Measurements from ENCODE around the gene RUNX1.

RUNX1 gene

DNA sequence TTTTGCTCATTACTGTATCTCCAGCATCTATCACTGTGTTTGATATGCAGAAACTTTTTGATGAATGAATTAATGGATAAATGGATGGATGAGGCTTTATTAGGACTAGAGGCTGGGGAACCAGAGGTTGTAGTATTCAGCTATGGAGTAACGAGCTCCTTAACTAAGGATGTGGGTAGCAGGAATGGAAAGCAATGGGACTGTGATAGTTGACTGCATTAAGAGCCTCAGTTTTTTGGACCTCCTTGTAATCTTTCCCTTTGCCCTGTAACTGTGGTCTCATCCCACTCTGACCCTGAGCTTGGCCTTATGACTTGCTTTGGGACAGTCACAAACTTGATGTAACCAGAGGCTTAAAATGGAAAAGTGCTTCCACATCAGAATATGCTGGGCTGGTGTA lies 9.0 kb upstream of the RUNX1 start:
- no peak for DNase-seq

DNA sequence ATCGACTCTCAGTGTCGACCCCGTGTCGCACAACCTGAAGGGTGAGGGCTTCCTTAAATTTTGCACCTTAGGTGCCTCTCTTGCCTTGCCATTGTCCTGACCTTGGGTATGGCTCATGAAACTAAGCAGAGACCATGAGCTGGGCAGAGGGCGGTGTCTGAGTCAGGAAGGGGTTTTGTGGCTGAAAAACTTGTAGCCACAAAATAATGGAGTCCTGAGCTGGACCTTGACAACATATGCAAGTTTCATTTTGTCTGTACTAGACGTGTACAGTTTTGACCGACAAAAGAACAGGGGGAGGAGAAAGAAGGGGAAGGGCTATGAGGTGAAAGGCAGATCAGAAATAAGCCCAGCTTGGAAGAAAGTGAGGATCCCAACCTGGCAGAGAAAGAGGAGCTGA lies 8.3 kb upstream of the RUNX1 start:
- DNase-seq = no peak

DNA sequence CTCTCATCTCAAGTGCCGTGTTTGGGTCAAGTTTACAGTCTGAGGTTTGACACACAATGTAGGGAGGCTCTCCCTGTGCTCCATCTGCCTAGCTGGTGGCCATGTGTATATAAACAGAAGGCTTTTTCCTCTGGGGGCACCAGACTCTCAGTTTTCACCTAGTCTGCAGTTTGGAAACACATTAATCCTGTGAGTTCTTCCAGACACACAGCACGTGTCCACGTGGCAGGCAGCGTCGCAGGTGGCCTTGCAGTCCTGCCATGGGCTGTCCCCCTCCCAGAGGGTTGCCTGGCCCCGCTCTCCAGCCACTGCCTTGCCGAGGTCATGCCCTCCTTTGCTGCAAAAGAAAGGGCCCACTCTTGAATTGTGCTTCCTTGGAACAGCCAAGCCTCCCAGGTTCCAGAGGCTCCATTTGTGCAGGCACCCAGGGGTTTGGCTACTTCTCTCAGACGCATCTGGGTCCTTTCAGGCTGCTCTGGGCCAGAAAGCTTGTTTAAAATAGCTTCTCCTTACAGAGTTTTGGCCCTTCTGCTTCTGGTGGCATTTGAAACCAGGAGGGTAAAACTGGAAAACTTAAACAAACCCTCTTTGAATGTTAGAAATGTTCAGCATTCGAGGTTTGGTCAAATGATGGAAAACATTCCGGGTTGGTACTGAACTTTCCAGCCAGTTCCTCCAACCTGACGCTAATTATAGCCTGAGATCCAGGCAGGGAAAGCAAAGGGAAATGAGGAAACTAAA lies 4.4 kb upstream of the RUNX1 start:
- DNase-seq = no peak

DNA sequence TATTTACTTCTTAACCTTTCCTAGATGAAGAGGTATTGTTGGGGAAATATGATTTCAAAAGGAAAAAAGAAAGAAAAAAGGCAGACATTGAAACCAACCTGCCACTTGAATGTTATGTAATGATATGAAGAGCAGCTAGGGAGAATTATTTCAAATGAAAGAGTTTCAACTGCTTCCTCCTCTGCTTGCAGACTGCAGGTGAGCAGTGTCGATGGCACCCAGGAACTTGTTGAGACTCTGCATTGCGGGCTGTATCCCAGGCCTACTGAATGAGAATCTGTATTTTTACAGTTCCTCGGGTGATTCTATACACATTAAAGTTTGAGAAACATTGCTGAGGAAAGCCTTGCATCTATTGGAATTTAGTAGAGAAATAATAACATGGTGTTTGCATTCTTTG lies 3.7 kb upstream of the RUNX1 start:
- no peak for DNase-seq

DNA sequence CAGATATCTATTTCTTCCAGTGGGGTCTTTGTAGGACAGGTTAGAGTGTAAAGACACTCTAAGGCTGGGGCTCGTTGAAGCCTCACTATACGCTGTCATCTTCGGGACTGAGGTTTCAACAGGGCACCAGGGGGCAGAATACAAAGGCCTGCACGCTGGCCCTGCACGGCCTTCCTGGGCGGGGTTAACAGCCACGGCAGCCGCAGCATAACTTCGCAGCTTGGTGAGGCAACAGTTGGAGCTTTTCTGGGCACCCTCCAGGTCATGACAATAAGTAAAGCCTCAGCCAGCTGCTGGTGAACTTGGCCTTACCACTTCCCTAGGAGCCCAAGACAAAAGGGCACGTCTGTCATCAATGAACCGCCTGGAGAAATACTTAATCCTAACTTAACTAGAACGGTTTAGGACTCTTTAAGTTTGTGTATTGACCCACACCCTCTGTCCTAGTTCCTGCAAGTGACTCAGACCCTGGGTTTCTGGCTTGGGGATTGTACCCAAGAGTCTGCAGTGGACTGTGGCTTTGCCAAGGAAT lies 2.3 kb upstream of the RUNX1 start:
- DNase-seq = no peak

DNA sequence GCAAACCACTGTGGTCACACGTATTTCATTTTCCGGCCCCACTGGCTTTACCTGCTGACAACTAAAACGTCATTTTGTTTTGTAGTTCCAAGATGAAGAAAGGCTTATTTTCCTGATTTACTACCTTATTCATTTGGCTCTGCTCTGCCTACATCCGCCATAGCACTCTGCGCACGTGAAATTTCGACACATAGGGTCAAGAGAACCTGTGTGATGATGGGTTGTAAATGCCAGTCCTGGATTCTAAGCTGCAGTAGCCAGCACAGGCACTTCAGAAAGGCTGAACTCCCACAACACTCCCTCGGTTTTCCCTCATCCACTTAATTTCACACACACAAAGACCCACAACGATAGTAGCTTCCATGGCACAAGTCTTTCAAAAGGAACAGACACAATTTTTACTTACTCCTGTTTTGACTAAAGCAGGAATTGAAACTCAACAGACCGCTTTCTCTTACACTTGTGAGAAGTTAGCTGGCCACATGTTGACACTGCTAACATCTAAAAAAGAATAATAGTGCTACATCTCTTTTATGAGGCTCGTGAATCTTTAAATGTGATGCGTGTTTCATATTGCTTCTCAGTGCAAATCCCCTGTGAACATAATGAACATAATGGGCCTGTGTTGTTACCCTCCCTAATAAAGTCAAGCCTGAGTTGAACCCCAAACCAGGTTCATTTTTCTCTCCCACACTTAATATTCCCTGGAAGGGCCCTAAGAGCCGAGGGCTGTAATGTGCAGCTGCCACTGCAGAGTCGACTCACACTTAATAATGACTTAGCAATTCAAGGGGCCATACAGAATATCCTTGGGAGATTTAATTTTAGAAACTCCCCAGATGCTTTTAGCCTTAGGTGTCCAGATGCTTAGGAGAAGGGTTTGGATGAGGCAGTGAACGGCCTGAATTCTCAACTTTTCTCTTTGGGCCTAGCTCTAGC lies 1.5 kb upstream of the RUNX1 start:
- no peak for DNase-seq

DNA sequence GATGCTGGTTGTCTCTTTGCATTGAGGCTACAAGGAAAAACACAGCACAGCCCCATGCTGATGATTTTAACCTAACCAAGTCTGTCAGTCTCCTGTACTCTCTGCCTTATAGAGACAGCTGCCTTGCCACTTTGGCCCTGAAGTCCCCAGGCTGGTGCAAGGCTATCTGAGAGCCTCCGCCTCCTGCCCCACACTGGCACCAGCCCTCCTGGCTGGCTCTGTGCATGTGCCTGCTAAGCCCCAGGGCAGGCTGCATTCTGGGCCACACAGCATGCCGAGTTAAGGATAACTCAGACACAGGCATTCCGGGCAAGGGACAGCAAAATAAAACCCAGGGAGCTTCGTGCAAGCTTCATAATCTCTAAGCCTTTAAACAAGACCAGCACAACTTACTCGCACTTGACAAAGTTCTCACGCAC lies 910 bp downstream of the RUNX1 start:
- DNase-seq = no peak

DNA sequence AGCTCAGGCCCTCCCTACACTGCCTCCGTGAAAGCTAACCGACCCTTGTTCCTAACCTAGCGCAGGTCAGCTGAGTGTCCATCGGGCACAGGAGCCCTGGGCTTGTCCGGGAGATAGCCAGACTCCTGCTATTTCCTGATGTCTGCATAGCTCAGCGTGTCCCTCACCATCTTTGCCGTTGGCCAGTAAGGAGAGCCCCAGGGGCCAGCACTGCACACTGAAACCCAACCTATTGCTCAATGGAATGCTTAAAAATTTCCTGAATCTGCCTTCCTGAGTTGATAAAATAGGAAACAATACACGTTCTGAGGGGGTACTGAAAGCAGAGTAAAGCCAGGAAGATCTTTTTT lies 2.2 kb downstream of the RUNX1 start:
- no peak for DNase-seq

DNA sequence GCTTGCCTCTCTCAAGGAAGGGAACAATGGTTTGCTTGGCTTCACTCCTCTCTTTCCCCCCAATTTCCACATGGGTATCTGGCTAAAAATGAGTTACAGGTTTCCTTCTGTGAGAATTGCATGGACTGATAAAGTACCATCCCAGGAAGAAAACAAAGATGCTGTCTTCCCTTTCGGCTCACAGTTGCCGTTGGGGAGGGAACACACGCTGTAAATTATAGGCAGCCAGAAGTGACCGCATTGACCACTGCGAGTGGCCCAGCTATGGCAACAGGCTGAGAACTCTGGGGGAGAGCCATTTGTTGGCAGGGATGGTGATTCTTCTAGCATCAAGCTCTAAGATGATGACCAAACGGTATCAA lies 2.9 kb downstream of the RUNX1 start:
- DNase-seq = no peak

DNA sequence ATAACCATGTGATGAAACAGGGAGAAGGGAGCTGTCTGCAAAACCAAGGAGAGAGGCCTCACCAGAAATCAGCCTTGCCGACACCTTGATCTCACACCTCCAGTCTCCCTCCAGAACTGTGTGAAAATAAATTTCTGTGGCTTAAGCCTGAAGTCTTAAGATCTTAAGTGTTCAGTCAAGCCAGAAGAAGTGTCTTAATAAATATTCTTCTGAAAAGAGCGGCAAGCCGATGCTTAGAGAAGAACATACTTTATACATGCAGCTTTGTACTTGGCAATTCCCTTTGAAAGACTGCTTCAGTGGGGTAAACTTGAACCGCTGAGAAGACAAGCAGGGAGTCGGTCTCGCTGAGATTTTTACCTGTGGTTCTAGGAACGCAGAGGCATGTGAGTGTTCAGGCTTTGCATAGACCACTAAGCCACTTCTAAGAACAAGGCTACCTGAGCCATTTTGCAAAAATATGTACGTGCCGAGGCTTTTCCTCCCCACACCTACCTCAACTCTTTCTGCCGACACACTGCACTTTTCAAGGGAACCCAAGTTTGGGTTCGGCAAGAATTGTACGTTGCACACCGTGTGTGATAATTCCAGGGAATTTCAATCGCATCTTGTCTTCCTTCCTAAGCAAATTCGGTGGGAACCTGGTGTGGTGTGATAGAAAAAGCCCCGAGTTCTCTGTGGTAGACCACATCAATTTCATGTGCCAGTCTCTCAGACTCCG lies 3.4 kb downstream of the RUNX1 start:
- DNase-seq = no peak

DNA sequence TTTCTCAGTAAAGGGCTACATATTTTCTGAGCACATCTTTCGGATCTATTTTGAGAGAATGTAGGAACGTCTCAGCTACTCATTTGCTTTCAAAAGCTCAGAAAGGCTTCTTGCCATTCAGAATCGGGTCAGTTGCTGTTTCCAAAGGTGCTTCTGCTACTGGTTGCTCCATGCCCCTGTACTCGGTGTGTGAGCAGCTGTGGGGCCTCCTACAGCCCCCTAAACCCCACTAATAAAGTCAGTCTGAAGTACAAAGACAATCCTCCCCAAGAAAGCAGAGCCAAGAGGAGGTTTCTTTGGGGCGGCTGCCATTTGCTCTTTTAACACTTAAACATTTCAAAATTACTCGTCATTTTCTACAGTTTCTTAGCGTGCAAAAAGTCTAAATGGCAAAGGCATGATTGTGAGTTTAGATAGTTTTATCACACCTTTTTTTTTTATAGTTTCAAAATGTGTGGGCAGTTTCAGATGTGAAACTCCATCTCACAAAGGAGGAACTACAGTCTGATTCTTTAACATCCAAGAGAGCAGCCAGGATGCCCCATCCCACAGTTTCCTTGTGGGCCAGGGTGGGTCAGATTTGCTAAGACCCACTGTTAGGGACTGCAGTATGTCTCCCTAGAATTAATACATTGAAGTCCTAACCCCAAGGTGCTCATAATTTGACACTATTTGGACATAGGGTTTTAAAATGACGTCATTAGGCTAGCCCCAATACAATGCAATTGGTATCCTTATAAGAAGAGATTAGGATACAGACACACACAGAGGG lies 4.1 kb downstream of the RUNX1 start:
- no peak for DNase-seq

DNA sequence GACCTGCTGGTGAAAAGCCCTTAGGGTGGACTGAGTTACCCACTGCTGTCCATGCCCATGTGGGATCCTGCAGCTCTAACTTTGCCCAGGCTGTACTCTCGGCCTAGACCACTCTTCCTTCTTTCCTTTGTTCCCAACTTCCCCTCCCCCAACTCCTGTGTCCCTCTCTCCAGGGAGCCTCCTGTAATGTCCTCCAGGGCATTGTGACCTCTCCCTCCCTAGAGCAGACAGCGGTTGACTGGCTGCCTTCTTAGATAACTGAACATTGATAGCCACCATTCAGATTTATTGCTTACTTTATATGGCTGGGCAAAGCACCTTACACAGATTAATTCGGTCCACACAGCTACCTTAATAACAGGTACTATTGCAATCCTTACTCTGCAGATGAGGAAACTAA lies 5.0 kb downstream of the RUNX1 start:
- no peak for DNase-seq

DNA sequence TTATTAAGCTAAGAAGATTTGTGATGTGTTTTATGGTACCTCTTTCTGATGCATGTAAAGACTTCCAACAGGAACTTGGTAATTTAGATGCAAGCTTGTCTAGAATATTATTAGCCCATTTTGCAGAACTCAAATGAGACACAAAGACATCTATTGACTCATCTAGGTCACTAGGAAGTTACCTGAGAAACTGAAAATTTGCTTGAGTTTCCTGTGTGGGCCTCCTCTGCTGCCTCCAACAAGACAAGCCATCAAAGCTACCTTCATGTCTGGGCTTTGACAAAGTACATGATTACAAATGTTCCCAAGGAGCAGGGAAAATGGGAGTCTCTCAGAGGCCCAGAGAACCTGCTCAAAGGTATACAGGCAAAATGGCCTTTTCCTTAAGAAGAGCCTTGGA lies 5.6 kb downstream of the RUNX1 start:
- DNase-seq = no peak

DNA sequence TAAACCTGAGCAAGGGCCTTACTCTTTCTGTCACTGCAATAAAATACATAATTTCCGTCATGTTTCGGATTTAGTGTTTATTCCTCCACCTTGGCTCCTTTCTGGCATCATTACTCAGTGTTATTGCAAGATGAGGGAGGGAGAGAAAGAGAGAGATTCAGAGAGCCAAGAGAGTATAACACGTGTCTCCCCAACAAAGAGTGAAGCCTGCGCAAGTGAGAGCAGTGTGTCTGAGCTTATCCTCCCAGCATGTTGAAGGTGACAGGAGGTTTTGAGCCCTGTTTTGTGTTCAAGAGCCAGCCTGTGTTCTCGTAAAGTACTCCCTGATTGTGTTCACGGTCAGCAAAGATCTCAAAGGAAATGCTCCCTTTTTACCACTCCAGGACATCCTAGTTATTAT lies 6.3 kb downstream of the RUNX1 start:
- no peak for DNase-seq

DNA sequence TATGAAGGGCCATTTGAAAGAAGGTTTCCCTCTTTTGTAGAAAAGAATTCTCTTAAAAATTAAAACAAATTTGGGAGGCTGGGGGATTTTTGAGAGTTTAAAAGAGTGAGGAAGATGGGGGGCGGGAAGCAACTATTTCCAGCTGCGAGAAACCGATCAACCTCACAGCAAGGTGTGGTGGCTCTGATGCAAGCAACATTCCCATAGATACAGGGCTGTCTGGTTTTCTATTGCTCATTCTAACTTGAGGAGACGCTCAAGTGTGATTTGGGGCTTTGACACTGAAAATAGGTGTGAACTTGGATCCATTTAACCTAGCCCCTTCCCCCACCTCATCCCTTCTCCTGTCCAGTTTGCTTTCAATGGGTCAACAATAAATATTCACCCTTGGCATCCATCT lies 7.2 kb downstream of the RUNX1 start:
- DNase-seq = no peak

DNA sequence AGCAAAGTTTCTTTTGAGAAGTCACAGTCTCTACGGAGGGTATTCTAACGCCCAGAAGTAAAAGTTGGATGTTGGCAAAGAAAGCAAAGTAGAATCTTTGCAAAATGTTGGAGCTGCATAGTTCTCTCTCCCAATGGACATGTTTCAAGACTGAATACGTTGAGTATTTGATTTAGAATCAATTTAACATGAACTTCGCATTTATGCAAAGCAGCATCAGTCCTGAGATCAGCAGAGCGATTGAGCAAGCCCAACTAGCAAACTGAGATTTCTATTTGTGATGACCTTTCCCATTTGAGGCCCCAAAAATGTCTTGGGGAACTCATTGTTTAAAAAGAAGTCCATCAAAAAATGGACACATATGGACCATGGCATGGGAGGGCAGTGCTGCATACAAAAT lies 8.0 kb downstream of the RUNX1 start:
- no peak for DNase-seq

DNA sequence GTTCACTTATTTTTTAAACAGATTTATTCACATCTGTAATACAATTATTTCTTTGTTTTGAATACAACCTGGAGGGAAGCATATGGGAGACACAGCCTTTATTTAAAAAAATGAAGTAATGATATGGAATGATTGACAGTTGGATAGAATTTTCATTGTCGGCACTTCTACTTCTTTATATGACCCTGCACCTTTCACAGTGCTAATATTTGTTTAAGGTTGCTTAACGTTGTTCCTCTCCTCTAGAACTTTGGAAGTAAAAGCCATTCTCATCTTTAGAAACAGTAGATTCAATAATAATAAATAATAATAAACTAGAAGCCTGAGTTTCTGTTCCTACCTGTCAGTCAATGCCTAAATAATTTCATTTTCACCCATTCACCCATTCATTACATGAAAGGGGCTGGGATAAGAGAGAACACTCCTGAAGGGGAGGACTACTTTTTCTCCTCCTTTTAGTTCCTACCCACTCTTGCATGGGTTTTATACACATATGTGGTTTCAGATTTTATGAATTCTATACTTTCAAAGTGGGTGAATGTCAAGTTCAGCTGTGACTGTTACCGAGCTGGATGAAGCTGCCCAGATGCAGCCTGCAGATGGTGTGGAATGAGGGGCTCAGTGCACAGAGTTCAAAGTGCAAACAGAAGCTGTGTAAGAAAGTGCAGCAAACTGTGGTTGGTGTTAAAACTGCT lies 9.4 kb downstream of the RUNX1 start:
- no peak for DNase-seq

DNA sequence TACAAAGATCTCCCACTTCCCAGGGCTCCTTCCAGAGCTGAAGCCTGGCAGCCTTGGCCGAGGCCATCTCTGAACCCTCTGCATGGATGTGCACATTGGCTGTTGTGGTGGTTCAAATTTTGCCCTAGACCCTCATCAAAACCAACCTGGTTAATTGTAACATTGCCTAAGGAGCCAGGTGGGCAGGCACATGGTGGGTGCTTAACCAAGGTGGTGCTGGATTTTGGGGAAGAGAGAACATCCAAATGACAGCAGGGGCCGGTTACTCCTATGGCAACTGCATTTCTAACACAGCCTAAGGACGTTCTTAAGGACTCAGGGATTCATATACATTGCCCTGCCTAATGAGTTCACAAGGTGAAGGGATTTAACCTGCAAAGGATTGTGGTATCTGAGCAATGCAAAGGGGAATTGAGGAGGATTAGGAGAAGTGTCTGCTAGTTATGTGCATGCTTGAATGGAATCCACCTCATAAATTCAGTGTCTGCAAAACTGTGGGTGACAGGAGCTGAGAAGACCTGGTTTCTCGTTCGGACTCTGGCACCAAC lies 10.3 kb downstream of the RUNX1 start:
- no peak for DNase-seq

DNA sequence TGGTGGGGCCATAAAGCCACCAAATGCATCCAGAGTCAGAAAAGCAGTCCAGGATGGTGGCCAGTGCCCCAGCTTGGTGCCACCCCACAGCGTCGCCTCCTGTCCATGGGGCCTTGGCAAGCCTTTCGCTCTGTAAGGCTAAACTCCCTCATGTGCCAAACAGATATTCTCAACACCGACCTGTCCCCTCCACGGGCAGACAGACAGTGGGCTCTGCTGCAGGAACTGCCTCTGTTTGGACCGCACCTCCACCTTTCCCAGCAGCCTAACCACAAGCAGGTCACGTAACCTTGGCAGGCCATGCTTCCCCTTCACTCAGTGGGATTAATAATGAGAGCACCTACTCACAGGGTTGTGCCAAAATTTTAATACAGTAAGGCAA lies 11.7 kb downstream of the RUNX1 start:
- no peak for DNase-seq

DNA sequence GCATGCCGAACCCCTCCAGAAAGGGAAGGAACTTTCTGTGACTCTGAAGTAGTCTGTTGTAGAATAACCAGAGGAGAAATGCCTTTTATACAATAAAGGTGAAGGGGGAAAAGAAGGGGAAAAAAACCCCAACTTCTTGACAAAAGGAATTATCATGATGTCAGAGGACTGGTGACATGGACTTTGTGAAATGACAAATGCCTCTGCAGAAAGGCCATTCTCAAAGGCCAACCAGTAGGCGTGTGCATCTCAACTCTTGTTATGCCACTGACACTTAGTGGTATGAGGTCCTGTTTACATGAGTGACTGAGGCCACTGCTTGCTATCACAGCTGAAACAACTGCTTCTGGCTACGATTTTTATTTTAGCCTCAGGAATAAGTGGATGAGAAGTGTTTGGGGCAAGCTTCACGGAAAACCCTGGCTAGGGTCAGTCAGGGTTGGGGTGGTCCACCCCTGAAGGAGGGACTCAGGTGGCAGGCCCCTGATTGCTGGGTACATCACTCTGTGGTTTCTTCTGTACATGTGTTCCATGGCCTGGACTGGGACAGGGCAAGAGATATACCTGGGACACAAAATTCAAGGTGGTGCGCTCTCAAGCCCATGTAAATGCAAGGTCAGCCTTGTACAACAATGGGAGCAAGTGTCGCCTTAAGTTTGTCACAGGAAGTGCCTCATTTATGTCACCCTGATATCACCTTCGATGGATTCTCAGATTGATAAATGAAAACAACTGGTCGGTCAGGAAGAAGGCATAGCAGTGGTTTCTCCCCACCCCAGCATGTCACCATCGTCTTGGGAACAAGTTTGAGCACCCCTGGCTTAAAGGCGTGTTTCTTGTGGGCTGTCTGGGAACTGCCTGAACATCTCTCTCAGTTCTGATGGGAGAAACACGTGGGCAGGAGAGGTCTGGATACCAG lies 12.4 kb downstream of the RUNX1 start:
- DNase-seq = no peak

DNA sequence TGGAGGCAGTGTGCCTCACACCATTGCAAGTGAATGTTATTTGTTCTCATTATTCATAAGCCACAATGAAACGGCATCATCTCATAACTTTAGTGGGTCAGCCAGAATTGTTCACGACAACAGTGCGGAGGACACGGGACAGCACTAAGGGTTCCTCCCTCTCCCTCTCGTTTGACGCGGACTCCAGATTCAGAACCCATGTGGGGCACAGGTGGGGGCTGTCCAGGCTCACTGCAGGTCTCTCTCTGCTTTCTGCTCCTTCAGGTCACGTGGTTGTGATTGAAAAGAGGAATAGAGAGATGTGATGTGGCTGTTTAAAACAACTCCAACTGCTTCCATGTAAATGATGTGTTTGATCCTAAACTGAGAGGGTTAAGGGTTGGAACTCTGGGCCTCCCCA lies 13.5 kb downstream of the RUNX1 start:
- DNase-seq = no peak

Measured in NCI-H1694 (cell line).